Stimulated activated CD4-positive, alpha-beta T cell treated with anti-CD3 and anti-CD28 coated beads, Interleukin-1b, Interleukin-23, amount 100 ng/mL, for 4 hours (primary cell): Measurements from ENCODE around the gene CLDN22.

ENCODE experiments used
- DNase-seq, 2 donors: peaks; one replicate each; pipeline ENCODE4 v3.0.0-alpha.2; 2020; ENCODE audit warnings: low read depth in 2 of 2

The CLDN22 gene

DNA sequence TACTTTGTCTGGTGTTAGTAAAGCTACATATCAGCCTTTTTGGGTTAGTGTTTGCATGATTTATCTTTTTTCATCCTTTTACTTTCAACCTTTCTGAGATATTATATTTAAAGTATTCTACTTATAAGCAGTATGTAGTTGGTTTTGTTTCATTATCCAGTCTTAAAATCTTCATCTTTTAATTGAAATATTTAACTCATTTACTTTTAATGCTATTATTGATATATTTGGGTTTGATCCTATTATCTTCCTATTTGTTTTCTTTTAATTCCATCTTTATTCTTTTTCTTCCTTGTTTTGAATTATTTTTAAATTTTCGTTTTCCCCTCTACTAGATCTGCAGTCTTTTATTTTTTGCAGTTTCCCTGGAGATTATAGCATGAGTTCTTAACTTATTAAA is 44.0 kb downstream of the CLDN22 start:
- no peak for DNase-seq

DNA sequence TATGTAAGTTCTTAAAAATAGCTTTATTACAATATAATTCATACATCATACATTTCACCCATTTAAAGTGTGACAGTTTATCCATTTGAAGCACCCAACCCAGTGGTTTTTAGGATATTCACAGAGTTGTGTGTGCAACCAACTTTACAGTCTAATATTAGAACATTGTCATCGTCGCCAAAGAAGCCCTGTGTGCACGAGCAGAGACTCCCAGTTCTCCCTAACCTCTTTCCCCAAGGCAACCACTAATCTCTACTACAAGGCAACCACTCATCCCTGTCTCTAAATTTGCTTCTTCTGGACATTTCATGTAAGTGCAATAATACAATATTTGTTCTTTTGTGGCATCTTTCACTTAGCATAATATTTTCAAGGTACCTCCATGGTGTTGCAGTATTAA is 47.7 kb downstream of the CLDN22 start:
- DNase-seq: no peak

DNA sequence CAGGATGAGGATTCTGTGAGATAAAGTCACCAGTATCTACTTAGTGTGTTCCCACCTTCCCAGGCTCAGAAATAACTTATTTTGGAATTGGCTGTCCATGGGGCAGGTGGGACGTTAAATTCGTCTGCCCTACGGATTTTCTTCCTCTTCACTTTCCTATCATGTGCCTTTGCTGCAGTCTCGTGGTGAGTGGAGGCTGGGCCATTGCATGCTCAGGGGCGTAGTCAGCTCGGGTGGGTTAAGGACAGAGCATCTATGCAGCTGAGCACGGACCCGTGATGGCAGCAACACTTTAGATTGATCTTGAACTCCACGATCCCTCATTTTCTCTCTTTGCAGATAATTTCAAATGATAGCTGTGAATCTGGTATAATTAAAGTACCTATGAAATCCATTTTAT is 51.5 kb downstream of the CLDN22 start:
- no peak for DNase-seq
